SK-N-SH treated with all-trans-retinoic acid at 6 μM for 48 hours (cell line): Measurements from ENCODE around the gene PECR.

Experiments used
- ARNTL ChIP-seq: fragments of 450-650 bp; formaldehyde crosslinking; IDR thresholded peaks from 2 replicates; pipeline ENCODE4 v1.5.0; 2020; ENCODE audit warnings: low read depth, mild to moderate bottlenecking, moderate library complexity, borderline replicate concordance
- PPARA ChIP-seq: fragments of 250-450 bp; sonication (Bioruptor Pico); IDR thresholded peaks from 2 replicates; pipeline ENCODE4 v1.5.0; 2020; ENCODE audit warnings: mild to moderate bottlenecking, borderline replicate concordance
- RARB ChIP-seq: fragments of 250-450 bp; sonication (Bioruptor Pico); IDR thresholded peaks from 2 replicates; pipeline ENCODE4 v1.8.0; 2021; ENCODE audit warnings: mild to moderate bottlenecking, moderate library complexity
- SNAI2 ChIP-seq: fragments of 250-450 bp; sonication (Bioruptor Pico); IDR thresholded peaks from 2 replicates; pipeline ENCODE4 v1.5.0; 2020; ENCODE audit warnings: mild to moderate bottlenecking, moderate library complexity
- TOX ChIP-seq: fragments of 250-450 bp; sonication (Bioruptor Pico); IDR thresholded peaks from 2 replicates; pipeline ENCODE4 v1.8.0; 2021; ENCODE audit warnings: mild to moderate bottlenecking, moderate library complexity, borderline replicate concordance
- ZFP3 ChIP-seq: fragments of 250-450 bp; sonication (Bioruptor Pico); IDR thresholded peaks from 2 replicates; pipeline ENCODE4 v1.5.0; 2020; ENCODE audit warnings: mild to moderate bottlenecking, moderate library complexity
- ZFP30 ChIP-seq: fragments of 450-650 bp; formaldehyde crosslinking; IDR thresholded peaks from 2 replicates; pipeline ENCODE4 v1.5.0; 2022; ENCODE audit warnings: mild to moderate bottlenecking, moderate library complexity
- ZNF70 ChIP-seq: fragments of 450-650 bp; formaldehyde crosslinking; IDR thresholded peaks from 2 replicates; pipeline ENCODE4 v1.5.0; 2020; ENCODE audit warnings: mild to moderate bottlenecking, moderate library complexity

DNA sequence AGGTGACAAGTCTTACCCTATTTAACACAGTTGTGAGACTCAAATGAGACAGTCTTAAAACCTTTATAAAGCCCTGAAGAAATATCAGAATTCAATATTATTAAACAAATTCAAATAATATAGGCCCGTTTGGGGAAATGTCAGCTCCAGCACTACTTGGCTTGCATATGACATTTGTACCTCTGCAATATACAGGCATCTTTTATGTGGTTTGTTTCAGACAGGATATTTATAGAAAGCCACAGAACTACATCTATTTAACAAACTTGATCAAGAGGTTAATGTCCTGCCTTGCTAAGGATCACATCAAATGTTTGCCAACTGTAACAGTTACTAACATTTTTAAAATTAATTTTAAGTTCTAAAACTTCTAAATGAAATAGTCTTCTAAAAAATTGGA is 65.0 kb downstream of the PECR start:
- TF ChIP-seq ZFP30 (no peak), ZFP3 (CRISPR knock-in tag) (no peak), SNAI2 (no peak), TOX (CRISPR knock-in tag) (no peak), ARNTL (no peak), RARB (CRISPR knock-in tag) (no peak), PPARA (CRISPR knock-in tag) (no peak), ZNF70 (CRISPR knock-in tag) (no peak)
